ENCODE results near the gene ISG20L2.

ISG20L2 gene

DNA sequence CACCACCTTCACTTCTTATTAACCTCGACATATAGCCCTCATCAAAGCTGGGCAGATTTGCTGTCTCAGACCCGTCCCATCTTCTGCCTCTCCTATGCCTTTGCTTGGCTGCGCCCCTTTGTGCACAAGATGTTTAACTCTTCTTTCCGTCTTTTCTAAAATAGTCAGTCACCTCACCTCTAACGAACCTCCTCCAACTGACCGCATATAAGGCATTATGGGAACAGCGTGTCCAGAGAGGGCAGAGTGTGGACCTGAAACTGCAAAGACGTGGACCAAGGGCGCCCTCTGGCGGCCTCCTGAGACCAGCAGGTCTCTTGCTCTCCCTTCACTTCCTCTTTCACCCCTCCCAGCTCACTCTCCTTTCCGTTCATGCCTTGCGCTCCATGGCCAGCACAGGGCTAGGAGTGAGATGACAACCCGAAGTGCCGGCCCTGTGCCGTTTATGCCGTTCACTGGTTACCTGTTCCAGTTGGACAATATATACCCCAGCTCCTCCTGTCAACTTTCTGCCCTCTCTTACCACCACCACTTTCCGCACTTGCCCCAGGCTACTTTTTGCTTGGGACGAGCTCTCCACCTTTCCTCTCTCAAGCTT is 2.8 kb downstream of the ISG20L2 start:
- peak overlapping the region; percentile 98 for H3K4me3 ChIP-seq (replicated peaks; ENCODE audit: low read depth, low read length)
- TF ChIP-seq, protein P1, sequence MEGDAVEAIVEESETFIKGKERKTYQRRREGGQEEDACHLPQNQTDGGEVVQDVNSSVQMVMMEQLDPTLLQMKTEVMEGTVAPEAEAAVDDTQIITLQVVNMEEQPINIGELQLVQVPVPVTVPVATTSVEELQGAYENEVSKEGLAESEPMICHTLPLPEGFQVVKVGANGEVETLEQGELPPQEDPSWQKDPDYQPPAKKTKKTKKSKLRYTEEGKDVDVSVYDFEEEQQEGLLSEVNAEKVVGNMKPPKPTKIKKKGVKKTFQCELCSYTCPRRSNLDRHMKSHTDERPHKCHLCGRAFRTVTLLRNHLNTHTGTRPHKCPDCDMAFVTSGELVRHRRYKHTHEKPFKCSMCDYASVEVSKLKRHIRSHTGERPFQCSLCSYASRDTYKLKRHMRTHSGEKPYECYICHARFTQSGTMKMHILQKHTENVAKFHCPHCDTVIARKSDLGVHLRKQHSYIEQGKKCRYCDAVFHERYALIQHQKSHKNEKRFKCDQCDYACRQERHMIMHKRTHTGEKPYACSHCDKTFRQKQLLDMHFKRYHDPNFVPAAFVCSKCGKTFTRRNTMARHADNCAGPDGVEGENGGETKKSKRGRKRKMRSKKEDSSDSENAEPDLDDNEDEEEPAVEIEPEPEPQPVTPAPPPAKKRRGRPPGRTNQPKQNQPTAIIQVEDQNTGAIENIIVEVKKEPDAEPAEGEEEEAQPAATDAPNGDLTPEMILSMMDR (IDR thresholded peaks at IDR 0.05; ENCODE audit: low read depth, low read length, missing control alignments): peak; percentile 95
- DNase-seq (ENCODE audit: extremely low read depth, low read depth): peak; percentile 88

DNA sequence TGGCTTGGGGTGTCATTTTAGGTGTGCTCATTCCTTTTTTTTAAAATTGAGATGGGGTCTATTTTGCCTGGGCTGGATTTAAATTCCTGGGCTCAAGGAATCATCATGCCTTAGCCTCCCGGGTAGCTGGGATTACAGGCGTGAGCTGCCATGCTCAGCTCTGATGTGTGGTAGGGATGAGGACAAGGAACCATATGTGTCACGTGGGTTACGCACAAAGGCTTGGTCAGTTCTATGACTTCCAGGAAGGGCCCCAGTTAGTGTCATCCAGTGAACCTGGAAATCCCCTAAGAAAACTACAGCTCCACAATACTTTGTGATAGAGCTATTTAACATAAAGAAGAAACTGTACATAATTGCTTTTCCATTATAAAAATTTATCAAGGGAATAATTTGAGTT is 7.0 kb downstream of the ISG20L2 start:
- no peak overlapping the region for H3K4me3 ChIP-seq (replicated peaks; ENCODE audit: low read depth, low read length)
- TF ChIP-seq, protein P1 (IDR thresholded peaks at IDR 0.05; ENCODE audit: low read depth, low read length, missing control alignments): no peak
- DNase-seq (ENCODE audit: extremely low read depth, low read depth): no peak

DNA sequence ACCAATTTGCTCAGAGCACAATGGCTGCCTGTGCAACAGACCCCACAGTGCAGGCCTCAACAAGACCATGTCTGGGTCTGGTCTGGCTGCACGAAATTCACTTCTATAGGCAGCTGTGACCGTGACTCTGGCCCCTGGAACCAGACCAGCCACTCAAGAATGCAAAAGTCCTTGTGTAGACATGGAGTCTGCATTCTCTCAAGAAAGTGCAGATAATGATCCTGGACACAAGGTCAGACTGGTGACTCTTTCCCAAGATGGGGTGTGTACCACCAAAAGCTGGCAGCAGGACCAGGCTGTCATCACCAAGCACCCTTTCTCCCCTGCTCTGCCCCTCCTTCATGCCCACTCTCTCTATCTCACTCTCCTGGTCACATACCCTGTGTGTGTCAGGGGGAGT is 7.4 kb downstream of the ISG20L2 start:
- H3K4me3 ChIP-seq (replicated peaks; ENCODE audit: low read depth, low read length): no peak overlapping the region
- TF ChIP-seq, protein P1 (IDR thresholded peaks at IDR 0.05; ENCODE audit: low read depth, low read length, missing control alignments): no peak

DNA sequence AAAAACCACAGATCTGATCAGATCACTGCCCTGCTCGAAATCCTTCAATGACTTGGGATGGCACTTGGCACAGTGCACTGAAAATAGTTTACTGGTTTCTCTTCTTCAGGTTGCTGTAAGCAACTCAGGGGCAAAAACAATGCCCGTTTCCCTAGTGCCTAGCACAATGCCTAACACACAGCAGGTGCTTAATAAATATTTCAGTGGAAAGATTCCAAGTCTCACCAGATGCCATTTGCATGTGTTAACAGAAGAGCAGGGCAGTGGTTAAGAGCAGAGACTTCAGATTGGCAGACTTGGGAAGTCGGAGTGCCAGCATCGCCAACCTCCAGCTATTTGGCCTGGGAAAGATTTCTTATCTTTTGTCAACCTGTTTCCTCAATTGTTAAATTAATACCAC is 11.2 kb downstream of the ISG20L2 start:
- TF ChIP-seq, protein P1 (IDR thresholded peaks at IDR 0.05; ENCODE audit: low read depth, low read length, missing control alignments): no peak
- DNase-seq (ENCODE audit: extremely low read depth, low read depth): no peak
- no peak overlapping the region for H3K4me3 ChIP-seq (replicated peaks; ENCODE audit: low read depth, low read length)

More for the DNA sequence above, 7.4 kb downstream of the ISG20L2 start:
- no peak for DNase-seq (ENCODE audit: extremely low read depth, low read depth)

DNA sequence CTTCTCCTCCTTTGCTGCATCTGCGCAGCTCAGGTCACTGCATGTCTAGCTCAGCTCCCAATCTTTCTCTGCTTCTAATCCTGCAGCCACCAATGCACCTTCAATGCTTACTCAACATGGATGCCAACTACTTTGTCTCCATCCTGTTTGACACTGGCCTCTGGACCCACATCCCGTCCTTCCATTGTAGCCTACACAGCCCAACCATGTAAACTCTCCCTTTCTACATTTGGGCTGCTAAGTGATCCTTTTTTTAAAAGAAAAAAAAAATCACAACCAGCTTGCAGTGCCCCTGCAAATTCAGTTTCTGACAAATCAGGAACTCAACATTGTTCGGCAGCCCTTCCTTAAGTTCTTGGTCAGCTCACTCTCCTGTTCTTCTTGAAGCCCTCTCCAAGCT is 13.7 kb downstream of the ISG20L2 start:
- TF ChIP-seq, protein P1 (IDR thresholded peaks at IDR 0.05; ENCODE audit: low read depth, low read length, missing control alignments): no peak
- DNase-seq (ENCODE audit: extremely low read depth, low read depth): no peak
- H3K4me3 ChIP-seq (replicated peaks; ENCODE audit: low read depth, low read length): no peak overlapping the region

- no peak overlapping the region for H3K4me3 ChIP-seq (replicated peaks; ENCODE audit: low read depth, low read length)
Observed at GRCh38 chr1:156712626-156713025, 15.9 kb downstream of the ISG20L2 start.

More at GRCh38 chr1:156712626-156713025, 15.9 kb downstream of the ISG20L2 start:
- TF ChIP-seq, protein P1 (IDR thresholded peaks at IDR 0.05; ENCODE audit: low read depth, low read length, missing control alignments): no peak
- no peak for DNase-seq (ENCODE audit: extremely low read depth, low read depth)
